Measurements from ENCODE around the gene ATN1.

Gene ATN1

DNA sequence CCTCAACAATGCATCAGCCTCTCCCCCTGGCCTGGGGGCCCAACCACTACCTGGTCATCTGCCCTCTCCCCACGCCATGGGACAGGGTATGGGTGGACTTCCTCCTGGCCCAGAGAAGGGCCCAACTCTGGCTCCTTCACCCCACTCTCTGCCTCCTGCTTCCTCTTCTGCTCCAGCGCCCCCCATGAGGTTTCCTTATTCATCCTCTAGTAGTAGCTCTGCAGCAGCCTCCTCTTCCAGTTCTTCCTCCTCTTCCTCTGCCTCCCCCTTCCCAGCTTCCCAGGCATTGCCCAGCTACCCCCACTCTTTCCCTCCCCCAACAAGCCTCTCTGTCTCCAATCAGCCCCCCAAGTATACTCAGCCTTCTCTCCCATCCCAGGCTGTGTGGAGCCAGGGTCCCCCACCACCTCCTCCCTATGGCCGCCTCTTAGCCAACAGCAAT lies 8.5 kb downstream of the ATN1 start:
- ChIA-PET POLR2A (interaction anchor here (0.9 to 8.1 kb wide), 6 partner anchors 7 to 67 kb away, joined by 4 to 95 read pairs (median 12); partner anchors contain the start of genes ATN1, C12orf57 and RNU7-1), CTCF (interaction anchor here (0.9 to 2.2 kb wide), 5 partner anchors 9 to 63 kb away, joined by 4 to 7 read pairs (median 4); partner anchors contain the start of gene SPSB2)
- TF ChIP-seq FOXM1 (IDR thresholded peaks at IDR 0.05; ENCODE audit: borderline replicate concordance): no peak
- TF ChIP-seq, protein P1, sequence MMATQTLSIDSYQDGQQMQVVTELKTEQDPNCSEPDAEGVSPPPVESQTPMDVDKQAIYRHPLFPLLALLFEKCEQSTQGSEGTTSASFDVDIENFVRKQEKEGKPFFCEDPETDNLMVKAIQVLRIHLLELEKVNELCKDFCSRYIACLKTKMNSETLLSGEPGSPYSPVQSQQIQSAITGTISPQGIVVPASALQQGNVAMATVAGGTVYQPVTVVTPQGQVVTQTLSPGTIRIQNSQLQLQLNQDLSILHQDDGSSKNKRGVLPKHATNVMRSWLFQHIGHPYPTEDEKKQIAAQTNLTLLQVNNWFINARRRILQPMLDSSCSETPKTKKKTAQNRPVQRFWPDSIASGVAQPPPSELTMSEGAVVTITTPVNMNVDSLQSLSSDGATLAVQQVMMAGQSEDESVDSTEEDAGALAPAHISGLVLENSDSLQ (IDR thresholded peaks at IDR 0.05): no peak
- no peak for TF ChIP-seq FOXA1 (IDR thresholded peaks at IDR 0.05)
- no peak for TF ChIP-seq HDGF (IDR thresholded peaks at IDR 0.05; ENCODE audit: borderline replicate concordance)
- TF ChIP-seq SP1 (IDR thresholded peaks at IDR 0.05): no peak
- TF ChIP-seq NFRKB (IDR thresholded peaks at IDR 0.05): no peak
- no peak for TF ChIP-seq ELF4 (IDR thresholded peaks at IDR 0.05)
- TF ChIP-seq CTBP1 (IDR thresholded peaks at IDR 0.05; ENCODE audit: borderline replicate concordance): no peak
- TF ChIP-seq TARDBP (IDR thresholded peaks at IDR 0.05): no peak
- DNase-seq (ENCODE audit: extremely low spot score): no peak

DNA sequence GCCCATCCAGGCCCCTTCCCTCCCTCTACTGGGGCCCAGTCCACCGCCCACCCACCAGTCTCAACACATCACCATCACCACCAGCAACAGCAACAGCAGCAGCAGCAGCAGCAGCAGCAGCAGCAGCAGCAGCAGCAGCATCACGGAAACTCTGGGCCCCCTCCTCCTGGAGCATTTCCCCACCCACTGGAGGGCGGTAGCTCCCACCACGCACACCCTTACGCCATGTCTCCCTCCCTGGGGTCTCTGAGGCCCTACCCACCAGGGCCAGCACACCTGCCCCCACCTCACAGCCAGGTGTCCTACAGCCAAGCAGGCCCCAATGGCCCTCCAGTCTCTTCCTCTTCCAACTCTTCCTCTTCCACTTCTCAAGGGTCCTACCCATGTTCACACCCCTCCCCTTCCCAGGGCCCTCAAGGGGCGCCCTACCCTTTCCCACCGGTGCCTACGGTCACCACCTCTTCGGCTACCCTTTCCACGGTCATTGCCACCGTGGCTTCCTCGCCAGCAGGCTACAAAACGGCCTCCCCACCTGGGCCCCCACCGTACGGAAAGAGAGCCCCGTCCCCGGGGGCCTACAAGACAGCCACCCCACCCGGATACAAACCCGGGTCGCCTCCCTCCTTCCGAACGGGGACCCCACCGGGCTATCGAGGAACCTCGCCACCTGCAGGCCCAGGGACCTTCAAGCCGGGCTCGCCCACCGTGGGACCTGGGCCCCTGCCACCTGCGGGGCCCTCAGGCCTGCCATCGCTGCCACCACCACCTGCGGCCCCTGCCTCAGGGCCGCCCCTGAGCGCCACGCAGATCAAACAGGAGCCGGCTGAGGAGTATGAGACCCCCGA lies 9.1 kb downstream of the ATN1 start:
- TF ChIP-seq FOXA1 (IDR thresholded peaks at IDR 0.05): no peak
- no peak for TF ChIP-seq LEF1 (IDR thresholded peaks at IDR 0.05; ENCODE audit: borderline replicate concordance)
- TF ChIP-seq SP1 (IDR thresholded peaks at IDR 0.05): no peak
- TF ChIP-seq ARNT (IDR thresholded peaks at IDR 0.05): no peak
- TF ChIP-seq ZNF384 (IDR thresholded peaks at IDR 0.05): no peak
- no peak for TF ChIP-seq L3MBTL2 (conservative IDR thresholded peaks at IDR 0.05)
- TF ChIP-seq FOXM1 (IDR thresholded peaks at IDR 0.05; ENCODE audit: borderline replicate concordance): no peak
- no peak for TF ChIP-seq NFRKB (IDR thresholded peaks at IDR 0.05)
- TF ChIP-seq HDGF (IDR thresholded peaks at IDR 0.05; ENCODE audit: borderline replicate concordance): no peak
- no peak for TF ChIP-seq SUZ12 (IDR thresholded peaks at IDR 0.05)
- TF ChIP-seq CTBP1 (IDR thresholded peaks at IDR 0.05; ENCODE audit: borderline replicate concordance): no peak
- no peak for TF ChIP-seq BHLHE40 (IDR thresholded peaks at IDR 0.05; ENCODE audit: borderline replicate concordance)
- TF ChIP-seq, protein P1 (IDR thresholded peaks at IDR 0.05): no peak
- TF ChIP-seq TARDBP (IDR thresholded peaks at IDR 0.05): no peak
- TF ChIP-seq ELF4 (IDR thresholded peaks at IDR 0.05): no peak
- no peak for TF ChIP-seq FOXK2 (IDR thresholded peaks at IDR 0.05)
- ChIA-PET POLR2A (interaction anchor here (0.9 to 8.1 kb wide), 12 partner anchors 8 to 68 kb away, joined by 3 to 95 read pairs (median 7); partner anchors contain the start of genes ATN1 and SPSB2), CTCF (interaction anchor here (0.9 to 2.2 kb wide), 6 partner anchors 10 to 64 kb away, joined by 3 to 7 read pairs (median 4); partner anchors contain the start of gene SPSB2)
- DNase-seq (ENCODE audit: extremely low spot score): no peak

DNA sequence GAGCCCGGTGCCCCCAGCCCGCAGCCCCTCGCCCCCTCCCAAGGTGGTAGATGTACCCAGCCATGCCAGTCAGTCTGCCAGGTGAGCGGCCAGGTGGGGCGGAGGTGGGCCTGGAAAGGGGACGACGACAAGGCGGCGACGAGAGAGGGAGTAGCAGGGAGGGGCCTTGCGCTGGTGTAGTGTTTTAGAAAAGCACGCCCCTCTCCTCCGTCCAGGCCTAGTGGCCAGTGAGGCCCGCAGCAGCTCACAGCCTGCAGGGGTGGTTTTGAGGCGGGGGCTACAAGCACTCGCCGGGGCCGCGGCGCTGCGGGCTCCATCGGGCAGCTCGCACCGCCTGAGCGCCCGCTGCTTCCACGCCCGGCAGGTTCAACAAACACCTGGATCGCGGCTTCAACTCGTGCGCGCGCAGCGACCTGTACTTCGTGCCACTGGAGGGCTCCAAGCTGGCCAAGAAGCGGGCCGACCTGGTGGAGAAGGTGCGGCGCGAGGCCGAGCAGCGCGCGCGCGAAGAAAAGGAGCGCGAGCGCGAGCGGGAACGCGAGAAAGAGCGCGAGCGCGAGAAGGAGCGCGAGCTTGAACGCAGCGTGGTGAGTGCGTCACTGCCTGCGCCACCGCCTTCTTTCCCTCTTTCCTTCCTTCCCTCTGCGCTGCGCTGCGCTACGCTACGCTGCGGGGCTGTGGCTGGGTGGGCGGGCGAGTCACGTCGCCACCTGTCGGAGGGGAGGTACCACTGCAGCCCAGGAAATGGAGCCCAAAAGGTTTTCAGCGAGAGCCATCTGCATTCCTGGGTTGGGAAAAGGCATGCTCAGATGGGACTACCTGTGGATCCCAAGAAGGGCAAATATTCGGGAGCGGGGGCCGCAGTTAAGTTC lies 10.0 kb downstream of the ATN1 start:
- POLR2A ChIA-PET: interaction anchor here (0.9 to 8.1 kb wide), 17 partner anchors 9 to 110 kb away, joined by 3 to 95 read pairs (median 5); partner anchors contain the start of genes ATN1, CDCA3, LPCAT3 and SPSB2
- peak; percentile 84 for DNase-seq (ENCODE audit: extremely low spot score)
- CTCF ChIA-PET: interaction anchor here (0.6 to 2.2 kb wide), 7 partner anchors 9 to 342 kb away, joined by 3 to 15 read pairs (median 5); partner anchors contain the start of gene SPSB2
- no peak for TF ChIP-seq ZNF384 (IDR thresholded peaks at IDR 0.05)
- TF ChIP-seq BHLHE40 (IDR thresholded peaks at IDR 0.05; ENCODE audit: borderline replicate concordance): no peak
- TF ChIP-seq TARDBP (IDR thresholded peaks at IDR 0.05): no peak
- no peak for TF ChIP-seq SUZ12 (IDR thresholded peaks at IDR 0.05)
- TF ChIP-seq FOXM1 (IDR thresholded peaks at IDR 0.05; ENCODE audit: borderline replicate concordance): no peak
- TF ChIP-seq CTBP1 (IDR thresholded peaks at IDR 0.05; ENCODE audit: borderline replicate concordance): peak; percentile 53; the same call in 1 of the 2 replicates
- peak; percentile 95 for TF ChIP-seq L3MBTL2 (conservative IDR thresholded peaks at IDR 0.05)
- TF ChIP-seq FOXA1 (IDR thresholded peaks at IDR 0.05): no peak
- TF ChIP-seq HDGF (IDR thresholded peaks at IDR 0.05; ENCODE audit: borderline replicate concordance): no peak
- no peak for TF ChIP-seq ELF4 (IDR thresholded peaks at IDR 0.05)
- 0 out of 2 replicates have a peak, but pooled peaks have one; percentile 35 for TF ChIP-seq LEF1 (IDR thresholded peaks at IDR 0.05; ENCODE audit: borderline replicate concordance)

DNA sequence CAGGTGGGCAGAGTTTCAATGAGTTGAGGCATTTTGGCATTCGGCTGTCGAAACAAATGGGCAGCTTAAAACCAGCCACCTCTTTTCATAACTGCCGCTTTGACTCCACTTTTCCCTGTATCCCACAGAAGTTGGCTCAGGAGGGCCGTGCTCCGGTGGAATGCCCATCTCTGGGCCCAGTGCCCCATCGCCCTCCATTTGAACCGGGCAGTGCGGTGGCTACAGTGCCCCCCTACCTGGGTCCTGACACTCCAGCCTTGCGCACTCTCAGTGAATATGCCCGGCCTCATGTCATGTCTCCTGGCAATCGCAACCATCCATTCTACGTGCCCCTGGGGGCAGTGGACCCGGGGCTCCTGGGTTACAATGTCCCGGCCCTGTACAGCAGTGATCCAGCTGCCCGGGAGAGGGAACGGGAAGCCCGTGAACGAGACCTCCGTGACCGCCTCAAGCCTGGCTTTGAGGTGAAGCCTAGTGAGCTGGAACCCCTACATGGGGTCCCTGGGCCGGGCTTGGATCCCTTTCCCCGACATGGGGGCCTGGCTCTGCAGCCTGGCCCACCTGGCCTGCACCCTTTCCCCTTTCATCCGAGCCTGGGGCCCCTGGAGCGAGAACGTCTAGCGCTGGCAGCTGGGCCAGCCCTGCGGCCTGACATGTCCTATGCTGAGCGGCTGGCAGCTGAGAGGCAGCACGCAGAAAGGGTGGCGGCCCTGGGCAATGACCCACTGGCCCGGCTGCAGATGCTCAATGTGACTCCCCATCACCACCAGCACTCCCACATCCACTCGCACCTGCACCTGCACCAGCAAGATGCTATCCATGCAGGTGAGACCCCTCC lies 10.8 kb downstream of the ATN1 start:
- ChIA-PET CTCF (interaction anchor here (0.5 to 1.4 kb wide), 7 partner anchors 10 to 69 kb away, joined by 3 to 15 read pairs (median 4); no protein-coding TSS in a partner anchor), POLR2A (interaction anchor here (0.9 to 8.1 kb wide), 18 partner anchors 10 to 111 kb away, joined by 3 to 95 read pairs (median 4); partner anchors contain the start of genes ATN1, CDCA3, LPCAT3 and SPSB2)
- TF ChIP-seq NFRKB (IDR thresholded peaks at IDR 0.05): no peak
- no peak for TF ChIP-seq SP1 (IDR thresholded peaks at IDR 0.05)
- TF ChIP-seq, protein P1 (IDR thresholded peaks at IDR 0.05): no peak
- TF ChIP-seq LEF1 (IDR thresholded peaks at IDR 0.05; ENCODE audit: borderline replicate concordance): no peak
- TF ChIP-seq BHLHE40 (IDR thresholded peaks at IDR 0.05; ENCODE audit: borderline replicate concordance): no peak
- no peak for TF ChIP-seq TARDBP (IDR thresholded peaks at IDR 0.05)
- no peak for TF ChIP-seq ZNF384 (IDR thresholded peaks at IDR 0.05)
- no peak for TF ChIP-seq L3MBTL2 (conservative IDR thresholded peaks at IDR 0.05)
- TF ChIP-seq CTBP1 (IDR thresholded peaks at IDR 0.05; ENCODE audit: borderline replicate concordance): no peak
- no peak for TF ChIP-seq FOXA1 (IDR thresholded peaks at IDR 0.05)
- TF ChIP-seq FOXM1 (IDR thresholded peaks at IDR 0.05; ENCODE audit: borderline replicate concordance): no peak
- TF ChIP-seq SUZ12 (IDR thresholded peaks at IDR 0.05): no peak
- no peak for TF ChIP-seq ELF4 (IDR thresholded peaks at IDR 0.05)
- TF ChIP-seq ARNT (IDR thresholded peaks at IDR 0.05): no peak
- TF ChIP-seq FOXK2 (IDR thresholded peaks at IDR 0.05): no peak
- no peak for TF ChIP-seq HDGF (IDR thresholded peaks at IDR 0.05; ENCODE audit: borderline replicate concordance)
- no peak for DNase-seq (ENCODE audit: extremely low spot score)
